Spleen (tissue), 11 donors: ENCODE measurements around the gene EDRF1. TPM values are rescaled to one million over a fixed set of nuclear protein-coding genes. Genes with fewer than 3 reads are reported as not detected.

Experiments used
- DNase-seq: peaks from one replicate; pipeline ENCODE4 v3.0.0-alpha.2; 2020
- H3K27ac ChIP-seq, 8 donors: fragments of 200-600 bp; sonication (generic) in 7 of 8; 1 replicate in 4 of 8; 2 replicates in 4 of 8; pipeline versions ENCODE4 v1.5.0 to v1.8.0; 2016 to 2021; ENCODE audit warnings: inconsistent platforms in 4 of 8, mild to moderate bottlenecking in 4 of 8, moderate library complexity in 1 of 8
- H3K27me3 ChIP-seq, 7 donors: fragments of 200-600 bp; sonication (generic) in 6 of 7; replicated peaks in 1 of 7; 1 replicate in 4 of 7; 2 replicates in 3 of 7; pipeline versions ENCODE4 v1.5.0 to v1.8.0; 2016 to 2021; ENCODE audit warnings: inconsistent platforms in 3 of 7, mild to moderate bottlenecking in 1 of 7
- H3K36me3 ChIP-seq, 6 donors: fragments of 200-600 bp; sonication (generic) in 5 of 6; 1 replicate in 4 of 6; 2 replicates in 2 of 6; pipeline versions ENCODE4 v1.5.0 to v1.8.0; 2016 to 2021; ENCODE audit warnings: inconsistent platforms in 2 of 6
- H3K4me1 ChIP-seq, 6 donors: fragments of 200-600 bp; sonication (generic) in 5 of 6; 1 replicate in 3 of 6; 2 replicates in 3 of 6; pipeline versions ENCODE4 v1.5.0 to v1.8.0; 2016 to 2021; ENCODE audit warnings: inconsistent platforms in 3 of 6
- H3K4me3 ChIP-seq, 8 donors: fragments of 200-600 bp; sonication (generic) in 7 of 8; 1 replicate in 4 of 8; 2 replicates in 4 of 8; pipeline versions ENCODE4 v1.5.0 to v1.8.0; 2016 to 2021; ENCODE audit warnings: inconsistent platforms in 4 of 8, mild to moderate bottlenecking in 4 of 8, moderate library complexity in 2 of 8
- H3K9me3 ChIP-seq, 8 donors: fragments of 200-600 bp; sonication (generic) in 7 of 8; 1 replicate in 4 of 8; 2 replicates in 4 of 8; pipeline versions ENCODE4 v1.5.0 to v1.8.0; 2016 to 2021; ENCODE audit warnings: inconsistent platforms in 4 of 8
- CTCF ChIP-seq, 11 experiments: fragments of 200-600 bp in 7 of 11; fragments of 450-650 bp in 4 of 11; sonication (generic) in 4 of 11; IDR thresholded peaks in 8 of 11; conservative IDR thresholded peaks in 3 of 11; 1 replicate in 7 of 11; 2 replicates in 4 of 11; pipeline versions ENCODE4 v1.4.0 to v1.8.0; 2016 to 2021; ENCODE audit warnings: antibody characterized with exemption in 11 of 11, inconsistent platforms in 4 of 11, mild to moderate bottlenecking in 1 of 11
- POLR2A ChIP-seq, 3 donors: fragments of 450-650 bp; IDR thresholded peaks; one replicate each; pipeline ENCODE4 v1.5.1; 2017; ENCODE audit warnings: antibody characterized with exemption in 3 of 3, mild to moderate bottlenecking in 1 of 3
- POLR2AphosphoS5 ChIP-seq, 3 donors: sonication (generic); formaldehyde crosslinking; IDR thresholded peaks; one replicate each; pipeline ENCODE4 v1.5.1; 2017; ENCODE audit warnings: antibody characterized with exemption in 3 of 3
- WGBS, 5 donors: extraction: QIAGEN DNeasy Blood & Tissue Kit in 3 of 5; methylation state at CpG; one replicate each; pipeline versions ENCODE4 v1.1.5 to v1.1.7; 2013 to 2018; 5-methylcytosine and 5-hydroxymethylcytosine counted together
- intact Hi-C: fragments of 100-400 bp; cut with DNase I; formaldehyde crosslinking; loops from one replicate; pipeline ENCODE4 v1.15.0; 2023; ENCODE audit warnings: low total_unique reads
- polyA plus RNA-seq, 3 donors: library from polyadenylated mRNA; stranded (reverse); fragments of 200-250 nt; gene quantifications; one replicate each; pipeline ENCODE4 v1.2.1, GENCODE V29; 2013
- total RNA-seq, 7 donors: library from RNA; depleted of rRNA in 3 of 7; stranded (reverse); fragments of >200 nt in 3 of 7; fragmentation: NEBNext Ultra II Directional in 4 of 7; extraction: Animal tissue kit (Norgen Biotek cat#: 25700) in 4 of 7; gene quantifications; one replicate each; pipeline versions ENCODE4 v1.1.0 to v1.2.1, GENCODE V29; 2016 to 2021
- donor health status: healthy with polysubstance abuse.
- donor health status: DM: no; HTN: no; CAD: no; lungs with moderate emphysema.
- donor health status: DM: no; HTN: no; CAD: no.
- donor health status: Bipolar disorder and iron deficiency.
- donor health status: healthy.
- donor health status: DM: no; HTN: no; CAD: no.
- donor health status: DM: yes; HTN: yes; CAD: no.

The EDRF1 gene
- total and polyA plus RNA-seq, 10 donors: 17.8 to 47.5 (median 34.3) TPM

DNA sequence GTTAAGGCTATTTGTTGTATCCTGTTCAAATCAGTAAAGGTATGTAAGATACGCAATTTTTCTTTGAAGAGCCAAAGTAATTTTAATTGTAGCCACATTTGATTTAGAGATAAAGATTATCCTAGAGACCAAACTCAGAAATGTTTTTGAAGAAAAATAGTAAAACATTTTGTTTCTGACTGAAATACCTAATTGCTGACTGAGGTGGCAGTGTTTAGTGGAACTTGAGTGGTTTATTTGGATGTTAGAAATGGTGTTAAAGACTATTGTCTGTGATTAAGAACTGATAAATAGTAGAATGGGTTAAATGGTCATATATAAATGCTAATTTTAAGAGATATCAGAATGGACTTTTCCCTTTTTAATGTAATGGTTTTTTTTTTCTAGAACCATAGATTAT is 15.3 kb downstream of the EDRF1 start:
- H3K27me3 ChIP-seq: no peaks in the 10 kb centered on the region
- TF ChIP-seq CTCF (IDR thresholded peaks at IDR 0.05 in 8 of 11, conservative IDR thresholded peaks at IDR 0.05 in 3 of 11): no peak
- no peak for TF ChIP-seq POLR2A (IDR thresholded peaks at IDR 0.05)
- TF ChIP-seq POLR2AphosphoS5 (IDR thresholded peaks at IDR 0.05): no peak
- no peak for DNase-seq
- H3K9me3 ChIP-seq: no peaks in the 10 kb centered on the region
- intact Hi-C loops: no loop called here
- H3K4me3 ChIP-seq: no peak overlapping the region
- 94 to 98% (median 95%) methylated on average over 1 of the region's 1 CpG for WGBS, 5 donors
- no peak overlapping the region for H3K27ac ChIP-seq
- H3K36me3 ChIP-seq: peaks cover 2 to 100% (median 98%) of the 10 kb centered on the region in 6 donors
- H3K4me1 ChIP-seq: no peaks in the 10 kb centered on the region

GRCh38 chr10:125738206-125738605 is 18.7 kb downstream of the EDRF1 start:
- H3K27ac ChIP-seq: no peak overlapping the region
- no peak overlapping the region for H3K4me3 ChIP-seq
- H3K27me3 ChIP-seq: no peaks in the 10 kb centered on the region
- H3K9me3 ChIP-seq: no peaks in the 10 kb centered on the region
- WGBS, 5 donors: 93 to 97% (median 96%) methylated on average over 5 of the region's 5 CpGs
- intact Hi-C loops: no loop called here
- H3K36me3 ChIP-seq: peaks cover 6 to 100% (median 98%) of the 10 kb centered on the region in 6 donors
- H3K4me1 ChIP-seq: no peaks in the 10 kb centered on the region
- DNase-seq: no peak
- TF ChIP-seq POLR2A (IDR thresholded peaks at IDR 0.05) (no peak), CTCF (IDR thresholded peaks at IDR 0.05 in 8 of 11, conservative IDR thresholded peaks at IDR 0.05 in 3 of 11) (no peak), POLR2AphosphoS5 (IDR thresholded peaks at IDR 0.05) (no peak)

DNA sequence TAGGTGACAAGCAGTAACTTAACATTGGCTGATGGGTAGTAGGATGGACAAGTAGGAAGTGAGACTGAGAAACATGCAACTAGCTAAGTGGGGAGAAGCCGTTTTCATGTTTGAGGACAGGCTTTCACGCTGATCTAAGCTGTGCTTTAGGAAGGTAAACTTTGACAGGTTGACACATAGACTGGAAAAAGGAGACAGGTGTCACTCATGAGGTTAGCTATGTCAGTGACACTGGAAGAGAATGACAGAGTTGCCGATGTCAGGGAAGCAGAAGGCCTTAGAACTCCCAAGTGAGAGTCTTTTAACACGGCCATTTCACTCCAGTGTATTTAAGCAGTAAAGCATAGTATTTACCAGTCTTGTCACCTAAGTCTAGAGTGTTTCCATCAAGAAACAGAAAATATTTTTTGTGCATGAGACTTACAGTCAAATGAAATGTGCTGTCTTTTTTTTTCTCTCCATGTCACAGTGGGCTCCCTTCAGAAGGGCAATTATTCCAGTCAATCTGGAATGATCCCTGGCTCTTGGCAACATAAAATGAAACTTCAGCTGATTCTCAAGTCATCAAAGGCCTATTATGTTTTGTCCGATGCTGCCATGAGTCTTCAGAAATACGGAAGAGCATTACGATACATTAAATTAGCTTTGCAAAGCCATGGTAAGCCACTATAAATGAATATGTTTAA is 20.6 kb downstream of the EDRF1 start:
- intact Hi-C loops: no loop called here
- Histone ChIP-seq H3K27ac (no peak overlapping the region), H3K4me3 (no peak overlapping the region), H3K27me3 (no peaks in the 10 kb centered on the region), H3K9me3 (no peaks in the 10 kb centered on the region), H3K36me3 (peaks cover 6 to 100% (median 97%) of the 10 kb centered on the region in 6 donors), H3K4me1 (no peaks in the 10 kb centered on the region)
- no peak for DNase-seq
- TF ChIP-seq POLR2A (IDR thresholded peaks at IDR 0.05) (no peak), POLR2AphosphoS5 (IDR thresholded peaks at IDR 0.05) (no peak), CTCF (IDR thresholded peaks at IDR 0.05 in 8 of 11, conservative IDR thresholded peaks at IDR 0.05 in 3 of 11) (no peak)
- 91 to 97% (median 93%) methylated on average over 7 of the region's 7 CpGs for WGBS, 5 donors

- intact Hi-C loops: no loop called here
- WGBS, 5 donors: 70 to 78% (median 70%) methylated on average over 2 of the region's 2 CpGs
- Histone ChIP-seq H3K4me3 (no peak overlapping the region), H3K27me3 (no peaks in the 10 kb centered on the region), H3K27ac (no peak overlapping the region), H3K4me1 (no peaks in the 10 kb centered on the region), H3K9me3 (peaks cover 0 to 5% (median 0%) of the 10 kb centered on the region in 8 donors), H3K36me3 (peaks cover 6 to 100% (median 97%) of the 10 kb centered on the region in 6 donors)
- DNase-seq: no peak
- TF ChIP-seq POLR2AphosphoS5 (IDR thresholded peaks at IDR 0.05) (no peak), CTCF (IDR thresholded peaks at IDR 0.05 in 8 of 11, conservative IDR thresholded peaks at IDR 0.05 in 3 of 11) (no peak), POLR2A (IDR thresholded peaks at IDR 0.05) (no peak)
Measured at GRCh38 chr10:125742465-125742864, 23.0 kb downstream of the EDRF1 start.
